ENCODE results near the gene CDH2. TPM values are rescaled to one million over a fixed set of nuclear protein-coding genes. Genes with fewer than 3 reads are reported as not detected.

The CDH2 gene
- total and polyA plus RNA-seq, 2 experiments from 2014 or later, result 81.8 to 117 TPM

DNA sequence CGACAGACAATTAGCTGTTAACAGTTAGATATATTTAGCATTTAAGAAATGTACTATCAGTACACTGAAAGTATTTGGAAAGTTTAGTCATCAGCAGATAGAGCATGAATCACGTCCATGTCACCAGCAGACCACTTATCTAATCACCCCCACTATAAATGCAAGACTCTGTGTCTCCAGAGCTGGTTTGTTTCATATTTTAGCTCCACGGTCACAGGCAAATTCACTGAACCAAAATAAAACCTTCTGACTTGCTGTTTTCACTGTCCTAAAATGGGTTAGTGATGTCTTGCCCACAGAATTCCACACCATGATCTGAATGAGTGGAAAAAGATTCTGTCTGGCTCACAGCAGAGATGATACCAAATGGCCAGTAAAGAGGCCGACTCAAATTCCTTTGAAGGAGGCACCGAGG lies 64.9 kb downstream of the CDH2 start:
- DNase-seq (ENCODE audit: low spot score), result peak; percentile 21
- Histone ChIP-seq H2AFZ (no peak overlapping the region), H3K4me3 (no peak overlapping the region), H4K20me1 (ENCODE audit: insufficient read depth, poor library complexity, severe bottlenecking) (no peaks in the 10 kb centered on the region), H3K9me2 (replicated peaks; ENCODE audit: insufficient read depth) (no peaks in the 10 kb centered on the region), H3K79me2 (peaks cover 43% of the 10 kb centered on the region), H3K27ac (peak overlapping the region; percentile 82), H3K9me3 (ENCODE audit: low read depth) (no peaks in the 10 kb centered on the region), H3K4me1 (ENCODE audit: insufficient read depth) (peaks cover 52% of the 10 kb centered on the region), H3K27me3 (no peaks in the 10 kb centered on the region), H3K36me3 (replicated peaks; ENCODE audit: insufficient read depth, low read depth) (no peaks in the 10 kb centered on the region), H3K4me2 (peak overlapping the region; percentile 64)
- 20% methylated on average over 5 of the region's 5 CpGs for WGBS (ENCODE audit: low lambda C conversion rate, missing lambda C conversion rate)
- TF ChIP-seq EZH2phosphoT487 (IDR thresholded peaks at IDR 0.05; ENCODE audit: low read depth, severe bottlenecking, unreplicated experiment), result no peak
- TF ChIP-seq, protein P1, sequence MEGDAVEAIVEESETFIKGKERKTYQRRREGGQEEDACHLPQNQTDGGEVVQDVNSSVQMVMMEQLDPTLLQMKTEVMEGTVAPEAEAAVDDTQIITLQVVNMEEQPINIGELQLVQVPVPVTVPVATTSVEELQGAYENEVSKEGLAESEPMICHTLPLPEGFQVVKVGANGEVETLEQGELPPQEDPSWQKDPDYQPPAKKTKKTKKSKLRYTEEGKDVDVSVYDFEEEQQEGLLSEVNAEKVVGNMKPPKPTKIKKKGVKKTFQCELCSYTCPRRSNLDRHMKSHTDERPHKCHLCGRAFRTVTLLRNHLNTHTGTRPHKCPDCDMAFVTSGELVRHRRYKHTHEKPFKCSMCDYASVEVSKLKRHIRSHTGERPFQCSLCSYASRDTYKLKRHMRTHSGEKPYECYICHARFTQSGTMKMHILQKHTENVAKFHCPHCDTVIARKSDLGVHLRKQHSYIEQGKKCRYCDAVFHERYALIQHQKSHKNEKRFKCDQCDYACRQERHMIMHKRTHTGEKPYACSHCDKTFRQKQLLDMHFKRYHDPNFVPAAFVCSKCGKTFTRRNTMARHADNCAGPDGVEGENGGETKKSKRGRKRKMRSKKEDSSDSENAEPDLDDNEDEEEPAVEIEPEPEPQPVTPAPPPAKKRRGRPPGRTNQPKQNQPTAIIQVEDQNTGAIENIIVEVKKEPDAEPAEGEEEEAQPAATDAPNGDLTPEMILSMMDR (IDR thresholded peaks at IDR 0.05; ENCODE audit: poor library complexity), result no peak
- TF ChIP-seq EZH2 (IDR thresholded peaks at IDR 0.05; ENCODE audit: borderline replicate concordance), result no peak

DNA sequence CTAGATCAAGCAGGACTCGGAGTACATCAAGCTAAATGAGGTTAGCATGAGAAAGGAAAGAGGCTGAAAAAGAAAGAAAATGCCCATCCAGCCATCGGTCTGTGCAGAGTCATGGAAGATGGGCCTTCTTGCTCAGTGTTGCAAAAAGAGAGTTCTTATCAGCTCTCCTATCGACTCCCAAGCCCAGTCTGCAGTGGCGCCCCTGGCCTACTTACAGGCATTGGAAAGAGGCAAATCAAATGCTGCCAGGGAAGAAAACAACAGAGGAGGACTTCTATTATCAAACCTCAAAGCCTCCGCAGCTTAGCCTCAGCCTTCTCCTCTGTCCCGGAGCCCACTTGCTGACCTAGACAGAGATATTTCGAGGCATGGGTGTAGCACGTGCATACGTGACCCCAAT lies 66.0 kb downstream of the CDH2 start:
- no peak for DNase-seq (ENCODE audit: low spot score)
- H3K4me1 ChIP-seq (ENCODE audit: insufficient read depth), result peaks cover 52% of the 10 kb centered on the region
- H3K79me2 ChIP-seq, result peaks cover 45% of the 10 kb centered on the region
- H3K4me3 ChIP-seq, result no peak overlapping the region
- H3K27me3 ChIP-seq, result no peaks in the 10 kb centered on the region
- no peaks in the 10 kb centered on the region for H4K20me1 ChIP-seq (ENCODE audit: insufficient read depth, poor library complexity, severe bottlenecking)
- no peak overlapping the region for H3K4me2 ChIP-seq
- H3K9me3 ChIP-seq (ENCODE audit: low read depth), result no peaks in the 10 kb centered on the region
- TF ChIP-seq EZH2phosphoT487 (IDR thresholded peaks at IDR 0.05; ENCODE audit: low read depth, severe bottlenecking, unreplicated experiment), result no peak
- H3K27ac ChIP-seq, result peak overlapping the region; percentile 82
- 74% methylated on average over 9 of the region's 9 CpGs for WGBS (ENCODE audit: low lambda C conversion rate, missing lambda C conversion rate)
- H3K9me2 ChIP-seq (replicated peaks; ENCODE audit: insufficient read depth), result no peaks in the 10 kb centered on the region
- H3K36me3 ChIP-seq (replicated peaks; ENCODE audit: insufficient read depth, low read depth), result no peaks in the 10 kb centered on the region
- H2AFZ ChIP-seq, result no peak overlapping the region

DNA sequence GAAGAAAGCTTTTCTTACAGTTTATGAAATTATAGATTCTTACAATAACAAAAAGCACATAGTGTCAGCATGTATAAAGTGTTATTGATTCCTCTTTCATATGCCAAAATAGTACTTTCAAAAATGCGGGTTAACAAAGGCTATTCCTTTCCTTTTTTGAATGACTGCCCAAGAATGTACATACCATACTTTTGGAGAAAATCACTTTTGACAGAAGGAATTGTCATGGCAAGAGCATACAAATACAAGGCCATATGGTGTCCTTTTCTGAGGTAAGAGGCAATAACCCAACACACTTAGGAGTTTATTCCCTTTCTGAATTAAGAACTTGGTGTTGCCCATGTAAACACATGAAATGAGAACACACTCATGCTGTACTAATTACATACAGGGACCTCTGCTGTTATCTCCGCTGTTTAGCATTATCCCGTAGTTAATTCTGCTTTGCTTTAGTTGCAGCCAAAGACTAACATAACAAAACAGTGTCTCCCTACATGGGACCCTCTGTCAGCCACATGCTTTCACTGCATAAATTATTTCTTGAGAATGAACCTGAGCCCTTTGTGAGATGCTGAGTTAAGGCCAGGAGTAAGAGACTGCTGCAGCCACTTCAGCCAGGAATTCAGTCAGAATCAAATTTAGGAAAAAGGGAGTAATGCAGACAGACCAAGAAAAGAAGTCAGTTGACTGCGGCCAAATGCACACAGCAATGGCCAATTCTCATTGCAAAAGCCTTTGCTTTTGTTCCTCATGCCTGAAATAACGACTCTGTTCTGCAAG lies 67.0 kb downstream of the CDH2 start:
- Histone ChIP-seq H2AFZ (no peak overlapping the region), H4K20me1 (ENCODE audit: insufficient read depth, poor library complexity, severe bottlenecking) (no peaks in the 10 kb centered on the region), H3K4me3 (no peak overlapping the region), H3K4me2 (no peak overlapping the region), H3K36me3 (replicated peaks; ENCODE audit: insufficient read depth, low read depth) (no peaks in the 10 kb centered on the region), H3K4me1 (ENCODE audit: insufficient read depth) (peaks cover 52% of the 10 kb centered on the region), H3K9me2 (replicated peaks; ENCODE audit: insufficient read depth) (no peaks in the 10 kb centered on the region), H3K27ac (peak overlapping the region; percentile 82), H3K9me3 (ENCODE audit: low read depth) (no peaks in the 10 kb centered on the region), H3K79me2 (peaks cover 55% of the 10 kb centered on the region), H3K27me3 (no peaks in the 10 kb centered on the region)
- DNase-seq (ENCODE audit: low spot score), result no peak
- 77% methylated on average over 5 of the region's 5 CpGs for WGBS (ENCODE audit: low lambda C conversion rate, missing lambda C conversion rate)
- TF ChIP-seq, protein P1 (IDR thresholded peaks at IDR 0.05; ENCODE audit: poor library complexity), result no peak
- TF ChIP-seq EZH2phosphoT487 (IDR thresholded peaks at IDR 0.05; ENCODE audit: low read depth, severe bottlenecking, unreplicated experiment) (no peak), EZH2 (IDR thresholded peaks at IDR 0.05; ENCODE audit: borderline replicate concordance) (no peak)

DNA sequence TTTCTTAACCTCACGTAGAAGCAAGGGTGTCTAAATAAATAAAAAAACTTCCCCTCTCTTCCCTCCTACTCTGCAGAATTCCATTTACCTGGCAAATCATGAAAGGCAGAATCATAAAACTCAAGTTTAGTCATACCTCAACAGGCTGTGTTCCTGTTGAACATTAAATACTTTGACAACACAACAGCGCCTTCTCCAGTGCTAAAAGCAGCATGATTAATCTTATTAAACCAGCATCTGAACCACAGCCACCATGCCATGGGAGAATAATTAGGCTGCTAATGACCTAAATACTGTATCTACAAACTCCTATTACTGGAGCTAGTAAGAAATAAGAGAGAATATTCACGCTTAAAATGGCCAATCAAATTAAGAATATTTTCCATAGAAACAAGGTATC lies 68.1 kb downstream of the CDH2 start:
- Histone ChIP-seq H3K4me1 (ENCODE audit: insufficient read depth) (peaks cover 51% of the 10 kb centered on the region), H3K27ac (peak overlapping the region; percentile 16), H3K79me2 (peaks cover 55% of the 10 kb centered on the region), H3K9me2 (replicated peaks; ENCODE audit: insufficient read depth) (no peaks in the 10 kb centered on the region), H3K9me3 (ENCODE audit: low read depth) (no peaks in the 10 kb centered on the region), H3K27me3 (no peaks in the 10 kb centered on the region), H3K4me2 (no peak overlapping the region), H2AFZ (no peak overlapping the region), H3K36me3 (replicated peaks; ENCODE audit: insufficient read depth, low read depth) (no peaks in the 10 kb centered on the region), H3K4me3 (no peak overlapping the region), H4K20me1 (ENCODE audit: insufficient read depth, poor library complexity, severe bottlenecking) (no peaks in the 10 kb centered on the region)
- peak; percentile 49 for DNase-seq (ENCODE audit: low spot score)
- TF ChIP-seq, protein P1 (IDR thresholded peaks at IDR 0.05; ENCODE audit: poor library complexity), result peak; percentile 36
- TF ChIP-seq EZH2 (IDR thresholded peaks at IDR 0.05; ENCODE audit: borderline replicate concordance), result no peak
- TF ChIP-seq EZH2phosphoT487 (IDR thresholded peaks at IDR 0.05; ENCODE audit: low read depth, severe bottlenecking, unreplicated experiment), result no peak
- 64% methylated on average over 3 of the region's 3 CpGs for WGBS (ENCODE audit: low lambda C conversion rate, missing lambda C conversion rate)
